Keratinocyte (primary cell): ENCODE data around the gene PSMB7.

Experiments used
- EZH2 ChIP-seq: IDR thresholded peaks from one replicate; pipeline ENCODE4 v1.6.1; 2012; ENCODE audit warnings: inconsistent platforms, mild to moderate bottlenecking, low read length, moderate library complexity
- TF ChIP-seq, protein P1 (sequence below), 3 experiments: IDR thresholded peaks in 1 of 3; conservative IDR thresholded peaks in 1 of 3; optimal IDR thresholded peaks in 1 of 3; 2 replicates in 2 of 3; 3 replicates in 1 of 3; pipeline versions ENCODE3 to v1.5.1; 2011; ENCODE audit warnings: low read length in 3 of 3, mild to moderate bottlenecking in 3 of 3, moderate library complexity in 2 of 3, control low read depth in 1 of 3, inconsistent platforms in 1 of 3; ENCODE audit not compliant: insufficient read depth in 2 of 3; ENCODE audit errors: extremely low read depth in 1 of 3

DNA sequence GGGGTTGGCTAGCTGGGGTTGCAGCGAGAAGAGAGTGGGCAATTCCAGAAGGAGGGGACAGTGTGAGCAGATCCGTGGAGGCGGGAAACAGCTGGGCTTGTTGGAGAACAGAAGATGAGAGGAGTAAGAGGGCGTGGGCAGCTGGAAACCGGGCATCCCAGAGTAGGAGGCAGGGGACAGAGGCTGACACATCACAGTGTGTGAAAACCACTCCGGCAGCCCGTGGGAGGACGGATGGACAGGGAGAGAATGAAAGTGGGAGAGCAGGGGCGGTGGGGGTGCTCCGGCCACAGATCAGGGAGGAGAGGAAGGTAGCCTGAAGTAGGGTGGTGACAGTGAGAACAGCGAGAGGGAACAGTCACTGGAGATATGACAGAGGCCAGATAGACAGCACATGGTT, 8.3 kb upstream of the PSMB7 start:
- TF ChIP-seq EZH2: no peak
- TF ChIP-seq, protein P1, sequence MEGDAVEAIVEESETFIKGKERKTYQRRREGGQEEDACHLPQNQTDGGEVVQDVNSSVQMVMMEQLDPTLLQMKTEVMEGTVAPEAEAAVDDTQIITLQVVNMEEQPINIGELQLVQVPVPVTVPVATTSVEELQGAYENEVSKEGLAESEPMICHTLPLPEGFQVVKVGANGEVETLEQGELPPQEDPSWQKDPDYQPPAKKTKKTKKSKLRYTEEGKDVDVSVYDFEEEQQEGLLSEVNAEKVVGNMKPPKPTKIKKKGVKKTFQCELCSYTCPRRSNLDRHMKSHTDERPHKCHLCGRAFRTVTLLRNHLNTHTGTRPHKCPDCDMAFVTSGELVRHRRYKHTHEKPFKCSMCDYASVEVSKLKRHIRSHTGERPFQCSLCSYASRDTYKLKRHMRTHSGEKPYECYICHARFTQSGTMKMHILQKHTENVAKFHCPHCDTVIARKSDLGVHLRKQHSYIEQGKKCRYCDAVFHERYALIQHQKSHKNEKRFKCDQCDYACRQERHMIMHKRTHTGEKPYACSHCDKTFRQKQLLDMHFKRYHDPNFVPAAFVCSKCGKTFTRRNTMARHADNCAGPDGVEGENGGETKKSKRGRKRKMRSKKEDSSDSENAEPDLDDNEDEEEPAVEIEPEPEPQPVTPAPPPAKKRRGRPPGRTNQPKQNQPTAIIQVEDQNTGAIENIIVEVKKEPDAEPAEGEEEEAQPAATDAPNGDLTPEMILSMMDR (optimal IDR thresholded peaks at IDR 0.05 in 1 of 3, IDR thresholded peaks at IDR 0.05 in 1 of 3, conservative IDR thresholded peaks at IDR 0.05 in 1 of 3; ENCODE audit: extremely low read depth in 1 of 3, insufficient read depth in 2 of 3, low read length in 3 of 3): no peak
